ENCODE results near the gene ZNF878. TPM values are rescaled to one million over a fixed set of nuclear protein-coding genes. Genes with fewer than 3 reads are reported as not detected.

The ZNF878 gene
- total and polyA plus RNA-seq, 2 donors (not counting 3 experiments of a cell fraction or from before 2014, with no cell fraction given), result 0.51 TPM; not detected in 1

DNA sequence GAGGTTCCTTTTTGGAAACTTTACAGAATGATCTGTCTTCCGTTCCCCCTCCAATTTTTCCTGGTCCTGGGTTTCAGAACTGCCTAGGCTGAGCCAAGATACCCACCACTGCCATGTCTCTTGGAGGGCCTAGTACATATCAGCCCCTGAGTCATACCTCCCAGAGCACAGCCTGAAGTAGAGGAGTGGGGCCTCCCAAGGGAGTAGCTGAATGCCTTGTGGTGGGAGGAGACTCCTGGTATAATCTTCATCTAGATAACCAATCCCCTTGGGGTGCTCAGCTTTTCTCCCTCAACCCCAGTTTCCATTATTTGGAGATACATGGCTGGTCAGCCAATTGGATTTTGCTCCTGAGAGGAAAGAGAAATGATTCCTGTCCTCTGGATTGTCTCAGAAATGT lies 57.6 kb downstream of the ZNF878 start:
- DNase-seq (ENCODE audit: low read depth, low spot score) (no peak), FAIRE-seq (no peak)
- BruUV-seq (replicated peaks), result no TSS peak
- no peak overlapping the region for H2AFZ ChIP-seq (ENCODE audit: low read depth, low read length)
- H3K79me2 ChIP-seq (ENCODE audit: control insufficient read depth, insufficient read depth, low read length), result peaks cover 1% of the 10 kb centered on the region
- no peak overlapping the region for H3K4me2 ChIP-seq (ENCODE audit: insufficient read depth, low read length)
- H3K9me3 ChIP-seq (replicated peaks; ENCODE audit: control insufficient read depth, insufficient read depth, low read length), result no peaks in the 10 kb centered on the region
- H3K4me1 ChIP-seq (ENCODE audit: control insufficient read depth, extremely low read depth, insufficient read depth, low read length), result no peaks in the 10 kb centered on the region
- TF ChIP-seq, protein P1, sequence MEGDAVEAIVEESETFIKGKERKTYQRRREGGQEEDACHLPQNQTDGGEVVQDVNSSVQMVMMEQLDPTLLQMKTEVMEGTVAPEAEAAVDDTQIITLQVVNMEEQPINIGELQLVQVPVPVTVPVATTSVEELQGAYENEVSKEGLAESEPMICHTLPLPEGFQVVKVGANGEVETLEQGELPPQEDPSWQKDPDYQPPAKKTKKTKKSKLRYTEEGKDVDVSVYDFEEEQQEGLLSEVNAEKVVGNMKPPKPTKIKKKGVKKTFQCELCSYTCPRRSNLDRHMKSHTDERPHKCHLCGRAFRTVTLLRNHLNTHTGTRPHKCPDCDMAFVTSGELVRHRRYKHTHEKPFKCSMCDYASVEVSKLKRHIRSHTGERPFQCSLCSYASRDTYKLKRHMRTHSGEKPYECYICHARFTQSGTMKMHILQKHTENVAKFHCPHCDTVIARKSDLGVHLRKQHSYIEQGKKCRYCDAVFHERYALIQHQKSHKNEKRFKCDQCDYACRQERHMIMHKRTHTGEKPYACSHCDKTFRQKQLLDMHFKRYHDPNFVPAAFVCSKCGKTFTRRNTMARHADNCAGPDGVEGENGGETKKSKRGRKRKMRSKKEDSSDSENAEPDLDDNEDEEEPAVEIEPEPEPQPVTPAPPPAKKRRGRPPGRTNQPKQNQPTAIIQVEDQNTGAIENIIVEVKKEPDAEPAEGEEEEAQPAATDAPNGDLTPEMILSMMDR (IDR thresholded peaks at IDR 0.05; ENCODE audit: extremely low read depth in 1 of 2, insufficient read depth in 1 of 2, low read depth in 1 of 2, low read length in 2 of 2), result no peak
- TF ChIP-seq JUN (IDR thresholded peaks at IDR 0.05; ENCODE audit: borderline replicate concordance, insufficient read depth, insufficient read length, low read depth) (no peak), POLR2AphosphoS5 (IDR thresholded peaks at IDR 0.05; ENCODE audit: insufficient read depth, low read depth, low read length) (no peak), FOS (IDR thresholded peaks at IDR 0.05; ENCODE audit: borderline replicate concordance, insufficient read depth, low read length) (no peak), POLR2A (IDR thresholded peaks at IDR 0.05; ENCODE audit: low read depth, low read length) (no peak), GATA2 (IDR thresholded peaks at IDR 0.05; ENCODE audit: insufficient read depth, insufficient read length, low read depth, low read length) (no peak), EZH2 (IDR thresholded peaks at IDR 0.05; ENCODE audit: borderline replicate concordance, low read depth, low read length, severe bottlenecking) (no peak), MYC (IDR thresholded peaks at IDR 0.05; ENCODE audit: low read depth, low read length) (no peak)
- TF ChIP-seq, protein P2, sequence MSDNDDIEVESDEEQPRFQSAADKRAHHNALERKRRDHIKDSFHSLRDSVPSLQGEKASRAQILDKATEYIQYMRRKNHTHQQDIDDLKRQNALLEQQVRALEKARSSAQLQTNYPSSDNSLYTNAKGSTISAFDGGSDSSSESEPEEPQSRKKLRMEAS (IDR thresholded peaks at IDR 0.05; ENCODE audit: insufficient read depth, insufficient read length), result no peak
- H3K4me3 ChIP-seq (replicated peaks in 1 of 3; ENCODE audit: insufficient read depth in 1 of 3, low read depth in 1 of 3, low read length in 3 of 3), result no peak overlapping the region
- ChIA-PET CTCF (interaction anchor here (0.7 kb wide), 1 partner anchor 447 kb away, joined by 3 read pairs; no protein-coding TSS in a partner anchor), POLR2A (no interaction called here)
- no peak overlapping the region for H3K27ac ChIP-seq (ENCODE audit: insufficient read depth, low read depth, low read length)
- H3K9ac ChIP-seq (replicated peaks; ENCODE audit: extremely low read depth, insufficient read depth, low read length), result no peak overlapping the region
- H3K36me3 ChIP-seq (ENCODE audit: control insufficient read depth in 2 of 2, extremely low read depth in 1 of 2, insufficient read depth in 2 of 2, low read length in 2 of 2), result no peaks in the 10 kb centered on the region
- dilution Hi-C loops (cut with MboI; ENCODE audit: extremely low pct_ligation_motif_present, low sequenced_read_pairs) (no loop called here), intact Hi-C loops (cut with micrococcal nuclease) (no loop called here)
- no peaks in the 10 kb centered on the region for H3K9me1 ChIP-seq (replicated peaks; ENCODE audit: control insufficient read depth, extremely low read depth, insufficient read depth, low read length)
- no peaks in the 10 kb centered on the region for H3K27me3 ChIP-seq (ENCODE audit: control insufficient read depth in 2 of 2, insufficient read depth in 2 of 2, low read length in 2 of 2)
- no peaks in the 10 kb centered on the region for H4K20me1 ChIP-seq (replicated peaks; ENCODE audit: control insufficient read depth, extremely low read depth, insufficient read depth, low read length)

Small RNA genes within 50 kb of the gene (small RNA-seq; reads per million reads assigned to genes)
- gene RF00019 (ENCODE audit: insufficient read depth, insufficient read length, low read depth, low replicate concordance), result not detected
- gene RNA5SP464 (ENCODE audit: insufficient read depth, insufficient read length, low read depth, low replicate concordance), result not detected
- not detected for gene RNA5SP465 (ENCODE audit: insufficient read depth, insufficient read length, low read depth, low replicate concordance)
- not detected for gene RNA5SP466 (ENCODE audit: insufficient read depth, insufficient read length, low read depth, low replicate concordance)

Other genes with a start within 250 kb of the ZNF878 start
- gene ZNF440, start 238.7 kb downstream of the ZNF878 start, total RNA-seq, result 9.1 and 13.3 TPM in 2 replicates
- 1.5 and 2.2 TPM in 2 replicates for gene ZNF440, start 238.7 kb downstream of the ZNF878 start, polyA plus RNA-seq
- 0.33 TPM in 1 of 2 replicates, not detected in the other for gene ZNF439, start 204.2 kb downstream of the ZNF878 start, total RNA-seq
- gene ZNF439, start 204.2 kb downstream of the ZNF878 start, polyA plus RNA-seq, result 0.12 and 0.18 TPM in 2 replicates
- 1.2 and 5.6 TPM in 2 replicates for gene ZNF69, start 165.2 kb downstream of the ZNF878 start, total RNA-seq
- gene ZNF69, start 165.2 kb downstream of the ZNF878 start, polyA plus RNA-seq, result 1.4 and 1.9 TPM in 2 replicates
- 6.9 and 7.9 TPM in 2 replicates for gene ZNF700, start 127.9 kb downstream of the ZNF878 start, total RNA-seq
- 1.8 and 2.3 TPM in 2 replicates for gene ZNF700, start 127.9 kb downstream of the ZNF878 start, polyA plus RNA-seq
- gene ZNF763, start 87.9 kb downstream of the ZNF878 start, total RNA-seq, result 0.48 and 0.77 TPM in 2 replicates
- 0.17 and 0.22 TPM in 2 replicates for gene ZNF763, start 87.9 kb downstream of the ZNF878 start, polyA plus RNA-seq
- gene ZNF433, start 17.3 kb downstream of the ZNF878 start, total RNA-seq, result 0.42 and 1.8 TPM in 2 replicates
- gene ZNF433, start 17.3 kb downstream of the ZNF878 start, polyA plus RNA-seq, result 1.3 and 2.1 TPM in 2 replicates
- 0.90 and 3.8 TPM in 2 replicates for gene ZNF844, start 11.8 kb upstream of the ZNF878 start, total RNA-seq
- gene ZNF844, start 11.8 kb upstream of the ZNF878 start, polyA plus RNA-seq, result 0.88 and 0.90 TPM in 2 replicates
- 0.35 and 0.88 TPM in 2 replicates for gene ZNF20, start 87.4 kb upstream of the ZNF878 start, total RNA-seq
- gene ZNF20, start 87.4 kb upstream of the ZNF878 start, polyA plus RNA-seq, result 0.35 and 0.46 TPM in 2 replicates
- 6.7 and 7.1 TPM in 2 replicates for gene ZNF625, start 103.8 kb upstream of the ZNF878 start, total RNA-seq
- 0.73 and 0.90 TPM in 2 replicates for gene ZNF625, start 103.8 kb upstream of the ZNF878 start, polyA plus RNA-seq
- gene ZNF136, start 110.1 kb upstream of the ZNF878 start, total RNA-seq, result 3.5 and 4.0 TPM in 2 replicates
- 0.92 TPM in 2 replicates for gene ZNF136, start 110.1 kb upstream of the ZNF878 start, polyA plus RNA-seq
- 5.2 and 7.4 TPM in 2 replicates for gene ZNF44, start 241.9 kb upstream of the ZNF878 start, total RNA-seq
- gene ZNF44, start 241.9 kb upstream of the ZNF878 start, polyA plus RNA-seq, result 2.0 and 2.1 TPM in 2 replicates

Data from endothelial cell of umbilical vein (primary cell).